ENCODE results near the gene DNAH2. TPM values are rescaled to one million over a fixed set of nuclear protein-coding genes. Genes with fewer than 3 reads are reported as not detected.

Gene DNAH2
- total and polyA plus RNA-seq, 9 of the 15 experiments (the other 6 are each of a cell fraction or from before 2014, with no cell fraction given), result 0.03 TPM; not detected in 8

- TF ChIP-seq RBM15 (IDR thresholded peaks at IDR 0.05; ENCODE audit: insufficient read depth, low read length) (no peak), GABPB1 (CRISPR knock-in tag; IDR thresholded peaks at IDR 0.05) (no peak; the same call in 1 of the 2 replicates), NRF1 (conservative IDR thresholded peaks at IDR 0.05 in 1 of 2, IDR thresholded peaks at IDR 0.05 in 1 of 2) (peak; percentile 38 to 51; a peak in 3 of 4 replicates), THAP12 (CRISPR knock-in tag; IDR thresholded peaks at IDR 0.05) (0 out of 2 replicates have a peak, but pooled peaks have one; percentile 33), CBX1 (IDR thresholded peaks at IDR 0.05; ENCODE audit: low read depth) (no peak), ZNF707 (CRISPR knock-in tag; conservative IDR thresholded peaks at IDR 0.05) (no peak), LCOR (CRISPR knock-in tag; IDR thresholded peaks at IDR 0.05) (no peak), EZH2 (IDR thresholded peaks at IDR 0.05; ENCODE audit: borderline replicate concordance, low read depth, low read length) (no peak), CBX5 (IDR thresholded peaks at IDR 0.05; ENCODE audit: borderline replicate concordance, low read depth) (no peak), SNIP1 (IDR thresholded peaks at IDR 0.05; ENCODE audit: low read depth) (no peak), BCOR (IDR thresholded peaks at IDR 0.05) (no peak), SPI1 (IDR thresholded peaks at IDR 0.05; ENCODE audit: borderline replicate concordance, low read depth, low read length) (peak; percentile 86), ZNF507 (tag; conservative IDR thresholded peaks at IDR 0.05) (no peak), ATF2 (CRISPR knock-in tag; IDR thresholded peaks at IDR 0.05) (no peak), HEY1 (CRISPR knock-in tag; IDR thresholded peaks at IDR 0.05; ENCODE audit: borderline replicate concordance) (no peak), KAT7 (CRISPR knock-in tag; IDR thresholded peaks at IDR 0.05; ENCODE audit: borderline replicate concordance) (no peak), ZKSCAN8 (CRISPR knock-in tag; IDR thresholded peaks at IDR 0.05) (no peak), ZNF23 (CRISPR knock-in tag; IDR thresholded peaks at IDR 0.05) (no peak), ZZZ3 (IDR thresholded peaks at IDR 0.05) (no peak), EP300 (IDR thresholded peaks at IDR 0.05; ENCODE audit: low read length) (no peak), ZNF24 (IDR thresholded peaks at IDR 0.05) (no peak), OTX1 (CRISPR knock-in tag; IDR thresholded peaks at IDR 0.05) (no peak), ZNF696 (CRISPR knock-in tag; conservative IDR thresholded peaks at IDR 0.05) (no peak), L3MBTL2 (IDR thresholded peaks at IDR 0.05) (peak; percentile 43; the same call in 1 of the 2 replicates), MYBL2 (IDR thresholded peaks at IDR 0.05; ENCODE audit: low read depth) (no peak), MYBL2 (CRISPR knock-in tag; IDR thresholded peaks at IDR 0.05; ENCODE audit: borderline replicate concordance) (no peak)
Measured at GRCh38 chr17:7844292-7845154, 127.0 kb downstream of the DNAH2 start (continued).

All from K562 (cell line).